ENCODE data around the gene FUBP3.

Gene FUBP3

DNA sequence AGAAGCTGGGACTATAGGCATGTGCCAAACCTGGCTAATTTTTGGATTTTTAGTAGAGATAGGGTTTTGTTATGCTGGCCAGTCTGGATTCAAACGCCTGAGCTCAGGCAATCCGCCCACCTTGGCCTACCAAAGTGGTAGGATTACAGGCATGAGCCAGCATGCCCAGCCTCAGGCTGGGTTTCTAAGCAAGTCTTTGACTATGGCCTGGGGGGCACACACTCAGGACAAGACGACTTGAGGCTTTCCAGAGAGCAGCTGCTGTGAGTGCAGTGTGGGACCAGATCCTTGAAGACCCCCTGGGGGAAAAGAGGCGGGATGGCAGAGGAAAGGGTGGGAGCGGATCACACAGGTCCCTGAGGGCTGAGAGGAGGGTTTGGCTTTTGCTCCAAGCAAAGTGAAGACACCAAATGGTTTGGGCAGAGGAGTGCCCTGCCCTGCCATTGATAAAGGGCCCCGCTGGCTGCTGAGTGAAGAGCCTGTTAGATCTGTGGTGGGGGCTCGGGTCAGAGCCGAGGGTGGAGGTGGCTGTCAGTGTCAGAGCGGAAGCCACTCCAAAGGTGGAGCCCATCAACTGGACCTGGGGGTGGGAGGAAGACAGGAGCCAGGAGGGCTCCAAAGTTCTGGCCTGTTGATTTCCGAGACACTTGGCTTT is 46.8 kb upstream of the FUBP3 start:
- no peak overlapping the region for H3K4me2 ChIP-seq (ENCODE audit: low read depth, low read length, poor library complexity, severe bottlenecking)
- H2AFZ ChIP-seq (ENCODE audit: low read length): no peak overlapping the region
- no peaks in the 10 kb centered on the region for H3K27me3 ChIP-seq (ENCODE audit: insufficient read depth, low read length, poor library complexity, severe bottlenecking)
- no peaks in the 10 kb centered on the region for H4K20me1 ChIP-seq (ENCODE audit: insufficient read depth, low read length, poor library complexity, severe bottlenecking)
- no peaks in the 10 kb centered on the region for H3K9me3 ChIP-seq (ENCODE audit: insufficient read depth, low read depth, low read length)
- no peak overlapping the region for H3K9ac ChIP-seq (ENCODE audit: low read depth, low read length, poor library complexity, severe bottlenecking)
- H3F3A ChIP-seq (ENCODE audit: low read depth): no peaks in the 10 kb centered on the region
- H3K9me2 ChIP-seq (replicated peaks; ENCODE audit: low read depth, low read length): no peaks in the 10 kb centered on the region
- H3K4me1 ChIP-seq (ENCODE audit: insufficient read depth, low read length, poor library complexity, severe bottlenecking): no peaks in the 10 kb centered on the region
- H3K79me2 ChIP-seq (ENCODE audit: insufficient read depth, low read length): no peaks in the 10 kb centered on the region
- H3K4me3 ChIP-seq (ENCODE audit: low read length, poor library complexity, severe bottlenecking): no peak overlapping the region
- TF ChIP-seq, protein P1, sequence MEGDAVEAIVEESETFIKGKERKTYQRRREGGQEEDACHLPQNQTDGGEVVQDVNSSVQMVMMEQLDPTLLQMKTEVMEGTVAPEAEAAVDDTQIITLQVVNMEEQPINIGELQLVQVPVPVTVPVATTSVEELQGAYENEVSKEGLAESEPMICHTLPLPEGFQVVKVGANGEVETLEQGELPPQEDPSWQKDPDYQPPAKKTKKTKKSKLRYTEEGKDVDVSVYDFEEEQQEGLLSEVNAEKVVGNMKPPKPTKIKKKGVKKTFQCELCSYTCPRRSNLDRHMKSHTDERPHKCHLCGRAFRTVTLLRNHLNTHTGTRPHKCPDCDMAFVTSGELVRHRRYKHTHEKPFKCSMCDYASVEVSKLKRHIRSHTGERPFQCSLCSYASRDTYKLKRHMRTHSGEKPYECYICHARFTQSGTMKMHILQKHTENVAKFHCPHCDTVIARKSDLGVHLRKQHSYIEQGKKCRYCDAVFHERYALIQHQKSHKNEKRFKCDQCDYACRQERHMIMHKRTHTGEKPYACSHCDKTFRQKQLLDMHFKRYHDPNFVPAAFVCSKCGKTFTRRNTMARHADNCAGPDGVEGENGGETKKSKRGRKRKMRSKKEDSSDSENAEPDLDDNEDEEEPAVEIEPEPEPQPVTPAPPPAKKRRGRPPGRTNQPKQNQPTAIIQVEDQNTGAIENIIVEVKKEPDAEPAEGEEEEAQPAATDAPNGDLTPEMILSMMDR (conservative IDR thresholded peaks at IDR 0.05; ENCODE audit: low read length): no peak
- no peak for TF ChIP-seq EZH2phosphoT487 (IDR thresholded peaks at IDR 0.05; ENCODE audit: borderline replicate concordance)
- H3K36me3 ChIP-seq (ENCODE audit: insufficient read depth, low read length): no peaks in the 10 kb centered on the region

DNA sequence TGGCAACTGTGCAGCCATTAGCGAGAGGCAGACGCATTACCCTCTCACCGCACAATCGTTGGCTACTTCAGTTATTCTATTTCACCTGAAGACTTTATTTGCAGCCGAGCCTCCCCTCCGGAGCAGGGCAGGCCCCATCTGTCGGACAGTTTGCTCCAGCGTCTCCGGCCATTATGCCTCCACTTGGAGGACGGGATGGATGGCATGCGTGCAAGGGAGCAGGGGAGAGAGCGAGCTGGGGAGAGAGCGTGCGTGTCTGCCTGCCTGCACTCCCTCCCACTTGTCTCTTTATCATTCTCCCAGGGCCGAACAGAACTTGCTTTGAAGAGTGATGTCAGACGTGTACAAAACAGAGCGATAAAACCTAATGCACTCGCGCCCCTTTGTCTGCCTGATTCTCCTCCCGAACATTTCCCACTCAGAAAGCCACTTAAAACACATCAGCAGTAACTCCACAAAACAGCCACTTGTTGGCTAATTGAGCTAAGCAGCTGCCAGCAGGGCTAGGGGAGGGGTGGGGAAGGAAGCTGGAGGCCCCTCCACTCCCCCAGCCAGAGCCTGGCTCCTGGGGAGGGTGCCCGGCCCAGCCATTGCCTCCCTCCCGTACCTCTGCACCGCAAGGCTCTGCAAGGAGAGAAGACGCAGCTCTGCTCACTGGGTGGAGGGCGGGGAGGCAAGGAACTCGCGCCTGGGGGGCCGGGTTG is 43.4 kb upstream of the FUBP3 start:
- H3K9me3 ChIP-seq (ENCODE audit: insufficient read depth, low read depth, low read length): no peaks in the 10 kb centered on the region
- H3K4me1 ChIP-seq (ENCODE audit: insufficient read depth, low read length, poor library complexity, severe bottlenecking): no peaks in the 10 kb centered on the region
- no peaks in the 10 kb centered on the region for H3F3A ChIP-seq (ENCODE audit: low read depth)
- no peaks in the 10 kb centered on the region for H4K20me1 ChIP-seq (ENCODE audit: insufficient read depth, low read length, poor library complexity, severe bottlenecking)
- H3K4me2 ChIP-seq (ENCODE audit: low read depth, low read length, poor library complexity, severe bottlenecking): no peak overlapping the region
- peak overlapping the region; percentile 37 for H3K4me3 ChIP-seq (ENCODE audit: low read length, poor library complexity, severe bottlenecking)
- H3K36me3 ChIP-seq (ENCODE audit: insufficient read depth, low read length): no peaks in the 10 kb centered on the region
- H3K9me2 ChIP-seq (replicated peaks; ENCODE audit: low read depth, low read length): no peaks in the 10 kb centered on the region
- H3K79me2 ChIP-seq (ENCODE audit: insufficient read depth, low read length): no peaks in the 10 kb centered on the region
- H2AFZ ChIP-seq (ENCODE audit: low read length): peak overlapping the region; percentile 70
- no peak overlapping the region for H3K9ac ChIP-seq (ENCODE audit: low read depth, low read length, poor library complexity, severe bottlenecking)
- TF ChIP-seq EZH2phosphoT487 (IDR thresholded peaks at IDR 0.05; ENCODE audit: borderline replicate concordance): no peak
- TF ChIP-seq, protein P1 (conservative IDR thresholded peaks at IDR 0.05; ENCODE audit: low read length): no peak
- no peaks in the 10 kb centered on the region for H3K27me3 ChIP-seq (ENCODE audit: insufficient read depth, low read length, poor library complexity, severe bottlenecking)

DNA sequence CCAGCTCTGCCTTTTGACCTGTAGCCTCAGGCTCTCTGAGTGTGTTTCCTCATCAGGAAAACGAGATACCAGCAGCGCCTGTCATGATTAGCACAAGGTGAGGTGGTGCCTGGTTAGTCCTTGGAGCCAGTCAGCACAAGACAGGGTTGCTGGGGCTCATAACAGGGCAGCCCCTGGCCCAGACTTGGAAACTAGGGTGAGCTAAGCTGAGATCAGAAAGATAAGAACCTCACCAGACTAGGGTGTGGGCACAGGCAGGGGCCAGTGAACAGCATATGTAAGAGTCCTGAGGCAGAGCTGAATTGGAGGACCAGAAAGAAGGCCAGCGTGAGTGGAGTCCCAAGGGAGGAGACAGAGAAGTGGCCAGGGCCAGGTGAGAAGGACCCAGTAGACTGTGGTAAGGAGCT is 42.7 kb upstream of the FUBP3 start:
- H3K9ac ChIP-seq (ENCODE audit: low read depth, low read length, poor library complexity, severe bottlenecking): no peak overlapping the region
- no peaks in the 10 kb centered on the region for H3K9me2 ChIP-seq (replicated peaks; ENCODE audit: low read depth, low read length)
- H3F3A ChIP-seq (ENCODE audit: low read depth): no peaks in the 10 kb centered on the region
- H3K4me3 ChIP-seq (ENCODE audit: low read length, poor library complexity, severe bottlenecking): no peak overlapping the region
- H2AFZ ChIP-seq (ENCODE audit: low read length): no peak overlapping the region
- H3K4me1 ChIP-seq (ENCODE audit: insufficient read depth, low read length, poor library complexity, severe bottlenecking): no peaks in the 10 kb centered on the region
- no peak overlapping the region for H3K4me2 ChIP-seq (ENCODE audit: low read depth, low read length, poor library complexity, severe bottlenecking)
- H4K20me1 ChIP-seq (ENCODE audit: insufficient read depth, low read length, poor library complexity, severe bottlenecking): no peaks in the 10 kb centered on the region
- no peaks in the 10 kb centered on the region for H3K27me3 ChIP-seq (ENCODE audit: insufficient read depth, low read length, poor library complexity, severe bottlenecking)
- H3K36me3 ChIP-seq (ENCODE audit: insufficient read depth, low read length): no peaks in the 10 kb centered on the region
- TF ChIP-seq, protein P1 (conservative IDR thresholded peaks at IDR 0.05; ENCODE audit: low read length): no peak
- TF ChIP-seq EZH2phosphoT487 (IDR thresholded peaks at IDR 0.05; ENCODE audit: borderline replicate concordance): no peak
- H3K79me2 ChIP-seq (ENCODE audit: insufficient read depth, low read length): no peaks in the 10 kb centered on the region
- no peaks in the 10 kb centered on the region for H3K9me3 ChIP-seq (ENCODE audit: insufficient read depth, low read depth, low read length)
